SK-N-SH (cell line): Measurements from ENCODE around the gene MEIOC. TPM values are rescaled to one million over a fixed set of nuclear protein-coding genes. Genes with fewer than 3 reads are reported as not detected.

ENCODE experiments used
- CTCF ChIA-PET: fragments of 300-600, 350-600 bp; formaldehyde crosslinking; extraction: SDS; loops from one replicate; lab custom pipeline; 2021; lab: Yijun Ruan, JAX
- POLR2A ChIA-PET: fragments of 350-600 bp; sonication (Branson Sonifier 250); formaldehyde crosslinking; extraction: SDS; loops from one replicate; lab custom pipeline; 2020; ENCODE audit warnings: antibody characterized with exemption, inconsistent platforms; lab: Yijun Ruan, JAX
- DNase-seq: peaks from one replicate; pipeline ENCODE4 v3.0.0; 2012
- H2AFZ ChIP-seq: fragments of 200-600 bp; sonication (generic); 2 replicates; pipeline ENCODE4 v1.8.1; 2016; ENCODE audit warnings: antibody characterized with exemption, mild to moderate bottlenecking, low read depth
- H3F3A ChIP-seq: fragments of 200-600 bp; sonication (generic); replicated peaks from 2 replicates; pipeline ENCODE3; 2016; ENCODE audit warnings: antibody characterized with exemption, mild to moderate bottlenecking; ENCODE audit not compliant: insufficient read depth
- H3K27ac ChIP-seq, 2 experiments: fragments of 200-500 bp in 1 of 2; fragments of 200-600 bp in 1 of 2; sonication (Bioruptor generic) in 1 of 2; sonication (generic), shearing (Covaris generic) in 1 of 2; 2 replicates each; pipeline versions ENCODE4 v1.5.1 to v1.6.1; 2014 to 2016; ENCODE audit warnings: low read depth in 2 of 2, inconsistent platforms in 1 of 2, low read length in 1 of 2, mild to moderate bottlenecking in 1 of 2, mixed read lengths in 1 of 2
- H3K27me3 ChIP-seq: fragments of 200-600 bp; sonication (generic), shearing (Covaris generic); 2 replicates; pipeline ENCODE4 v1.6.1; 2016; ENCODE audit warnings: mixed run types; ENCODE audit not compliant: insufficient read depth
- H3K36me3 ChIP-seq, 2 experiments: fragments of 200-500 bp in 1 of 2; fragments of 200-600 bp in 1 of 2; sonication (Bioruptor generic) in 1 of 2; sonication (generic) in 1 of 2; replicated peaks in 1 of 2; 2 replicates each; pipeline versions ENCODE3 to v1.5.1; 2014 to 2016; ENCODE audit warnings: low read length in 1 of 2, mild to moderate bottlenecking in 1 of 2; ENCODE audit not compliant: insufficient read depth in 2 of 2, control insufficient read depth in 1 of 2
- H3K4me1 ChIP-seq, 2 experiments: fragments of 200-500 bp in 1 of 2; fragments of 200-600 bp in 1 of 2; sonication (Bioruptor generic) in 1 of 2; sonication (generic), shearing (Covaris generic) in 1 of 2; 2 replicates each; pipeline versions ENCODE4 v1.5.1 to v1.6.1; 2014 to 2016; ENCODE audit warnings: low read depth in 1 of 2, low read length in 1 of 2, mixed run types in 1 of 2; ENCODE audit not compliant: insufficient read depth in 2 of 2, control insufficient read depth in 1 of 2
- H3K4me2 ChIP-seq: fragments of 200-600 bp; sonication (generic), shearing (Covaris generic); 2 replicates; pipeline ENCODE4 v1.6.1; 2017; ENCODE audit warnings: mixed run types
- H3K4me3 ChIP-seq, 2 experiments: fragments of 200-500 bp in 1 of 2; fragments of 200-600 bp in 1 of 2; sonication (Bioruptor generic) in 1 of 2; sonication (generic), shearing (Covaris generic) in 1 of 2; 2 replicates each; pipeline versions ENCODE4 v1.5.1 to v1.8.1; 2014 to 2016; ENCODE audit warnings: low read depth in 2 of 2, inconsistent platforms in 1 of 2, low read length in 1 of 2, mild to moderate bottlenecking in 1 of 2, mixed read lengths in 1 of 2, moderate library complexity in 1 of 2
- H3K79me2 ChIP-seq: fragments of 200-600 bp; sonication (generic); 2 replicates; pipeline ENCODE4 v1.8.1; 2017; ENCODE audit warnings: mild to moderate bottlenecking; ENCODE audit not compliant: insufficient read depth
- H3K9ac ChIP-seq: fragments of 200-600 bp; sonication (generic); 2 replicates; pipeline ENCODE4 v1.6.1; 2017; ENCODE audit warnings: mixed run types
- H3K9me2 ChIP-seq: fragments of 200-600 bp; sonication (generic); 2 replicates; pipeline ENCODE4 v1.6.1; 2017; ENCODE audit warnings: mixed run types
- H3K9me3 ChIP-seq: fragments of 200-600 bp; sonication (generic); 2 replicates; pipeline ENCODE4 v1.6.1; 2017; ENCODE audit warnings: mixed run types, mild to moderate bottlenecking, moderate library complexity
- H4K20me1 ChIP-seq: fragments of 200-600 bp; sonication (generic); 2 replicates; pipeline ENCODE4 v1.6.1; 2017; ENCODE audit warnings: mild to moderate bottlenecking, mixed run types; ENCODE audit not compliant: insufficient read depth
- CHD2 ChIP-seq: fragments of 150-350 bp; IDR thresholded peaks from 2 replicates; pipeline ENCODE4 v1.6.1; 2018; ENCODE audit warnings: low read length; ENCODE audit not compliant: partially characterized antibody
- ELF1 ChIP-seq: IDR thresholded peaks from 2 replicates; pipeline ENCODE4 v1.4.0; 2012
- EP300 ChIP-seq, 2 experiments: IDR thresholded peaks; 2 replicates each; pipeline versions ENCODE4 v1.4.0 to v1.6.1; 2012; ENCODE audit warnings: borderline replicate concordance in 1 of 2, low read depth in 1 of 2, low read length in 1 of 2
- FOSL2 ChIP-seq: IDR thresholded peaks from 2 replicates; pipeline ENCODE4 v1.4.0; 2012; ENCODE audit warnings: low read depth, mild to moderate bottlenecking, moderate library complexity, borderline replicate concordance
- FOXJ3 ChIP-seq: sonication (generic); formaldehyde crosslinking; IDR thresholded peaks from 2 replicates; pipeline ENCODE4 v1.5.1; 2020; ENCODE audit warnings: mild to moderate bottlenecking, missing genetic modification reagents
- FOXM1 ChIP-seq: IDR thresholded peaks from 2 replicates; pipeline ENCODE4 v1.4.0; 2012; ENCODE audit warnings: low read depth, mild to moderate bottlenecking
- GABPA ChIP-seq: IDR thresholded peaks from 2 replicates; pipeline ENCODE4 v1.4.0; 2012; ENCODE audit warnings: low read depth, mild to moderate bottlenecking
- GATA2 ChIP-seq: sonication (generic); formaldehyde crosslinking; IDR thresholded peaks from 2 replicates; pipeline ENCODE4 v1.5.0; 2020; ENCODE audit warnings: mild to moderate bottlenecking, missing genetic modification reagents
- JUND ChIP-seq: IDR thresholded peaks from 2 replicates; pipeline ENCODE4 v1.4.0; 2012
- MEF2A ChIP-seq: IDR thresholded peaks from 2 replicates; pipeline ENCODE4 v1.4.0; 2012; ENCODE audit warnings: low read depth, borderline replicate concordance
- MXI1 ChIP-seq: IDR thresholded peaks from 2 replicates; pipeline ENCODE4 v1.6.1; 2012; ENCODE audit warnings: mild to moderate bottlenecking, low read depth, low read length, improper control_type of control experiment
- NFIC ChIP-seq: IDR thresholded peaks from 2 replicates; pipeline ENCODE4 v1.4.0; 2012; ENCODE audit warnings: borderline replicate concordance
- NRF1 ChIP-seq: IDR thresholded peaks from 2 replicates; pipeline ENCODE4 v1.6.1; 2012; ENCODE audit warnings: low read depth, mild to moderate bottlenecking, low read length
- POLR2AphosphoS5 ChIP-seq: IDR thresholded peaks from 2 replicates; pipeline ENCODE4 v1.6.1; 2012; ENCODE audit warnings: low read depth, low read length
- RAD21 ChIP-seq: IDR thresholded peaks from 2 replicates; pipeline ENCODE4 v1.6.1; 2012; ENCODE audit warnings: mild to moderate bottlenecking, low read length
- RCOR1 ChIP-seq: fragments of 150-350 bp; IDR thresholded peaks from 2 replicates; pipeline ENCODE4 v1.6.1; 2017; ENCODE audit warnings: antibody characterized with exemption, low read length
- RFX5 ChIP-seq: IDR thresholded peaks from 2 replicates; pipeline ENCODE4 v1.6.1; 2012; ENCODE audit warnings: mild to moderate bottlenecking, improper control_type of control experiment, low read length
- RXRA ChIP-seq: IDR thresholded peaks from 2 replicates; pipeline ENCODE4 v1.4.0; 2012; ENCODE audit warnings: low read depth, mild to moderate bottlenecking, borderline replicate concordance
- SIN3A ChIP-seq: IDR thresholded peaks from 2 replicates; pipeline ENCODE4 v1.6.1; 2012; ENCODE audit warnings: low read depth, mild to moderate bottlenecking, low read length, moderate library complexity, borderline replicate concordance
- SMC3 ChIP-seq: IDR thresholded peaks from 2 replicates; pipeline ENCODE4 v1.6.1; 2012; ENCODE audit warnings: low read depth, low read length, improper control_type of control experiment
- TAF1 ChIP-seq: IDR thresholded peaks from 2 replicates; pipeline ENCODE4 v1.6.1; 2012; ENCODE audit warnings: low read depth, mild to moderate bottlenecking, low read length, moderate library complexity, borderline replicate concordance
- TCF12 ChIP-seq: IDR thresholded peaks from 2 replicates; pipeline ENCODE4 v1.4.0; 2012
- TEAD4 ChIP-seq: IDR thresholded peaks from 2 replicates; pipeline ENCODE4 v1.4.0; 2012; ENCODE audit warnings: mild to moderate bottlenecking, borderline replicate concordance; ENCODE audit not compliant: insufficient read depth
- YY1 ChIP-seq: IDR thresholded peaks from 2 replicates; pipeline ENCODE4 v1.4.0; 2012; ENCODE audit warnings: low read depth, mild to moderate bottlenecking
- WGBS: methylation state at CpG from one replicate; pipeline ENCODE4 v1.1.6; 2017; ENCODE audit warnings: low lambda C conversion rate; 5-methylcytosine and 5-hydroxymethylcytosine counted together
- polyA plus RNA-seq, 3 experiments: library from polyadenylated mRNA; depleted of rRNA; stranded (reverse); fragments of >200 nt; gene quantifications; 2 replicates each; pipeline ENCODE4 v1.2.3, GENCODE V29; 2012
- TF ChIP-seq, protein P1 (sequence below): fragments of 150-350 bp; IDR thresholded peaks from 2 replicates; pipeline ENCODE4 v1.6.1; 2017; ENCODE audit warnings: antibody characterized with exemption, low read length, low read depth, borderline replicate concordance
- TF ChIP-seq, protein P2 (sequence below): fragments of 150-350 bp; IDR thresholded peaks from 2 replicates; pipeline ENCODE4 v1.6.1; 2016; ENCODE audit warnings: mild to moderate bottlenecking, low read depth, low read length
- TF ChIP-seq, protein P3 (sequence below): IDR thresholded peaks from 2 replicates; pipeline ENCODE4 v1.4.0; 2012; ENCODE audit warnings: low read depth, borderline replicate concordance
- TF ChIP-seq, protein P4 (sequence below): IDR thresholded peaks from 2 replicates; pipeline ENCODE4; 2012
- TF ChIP-seq, protein P5 (sequence below): IDR thresholded peaks from 2 replicates; pipeline ENCODE4 v1.4.0; 2012; ENCODE audit warnings: low read depth
- TF ChIP-seq, protein P6 (sequence below): IDR thresholded peaks from 2 replicates; pipeline ENCODE4 v1.4.0; 2012; ENCODE audit warnings: low read depth, borderline replicate concordance

Gene MEIOC
- polyA plus RNA-seq, 1 of the 3 experiments (the other 2 are of a cell fraction): 1.3 TPM

DNA sequence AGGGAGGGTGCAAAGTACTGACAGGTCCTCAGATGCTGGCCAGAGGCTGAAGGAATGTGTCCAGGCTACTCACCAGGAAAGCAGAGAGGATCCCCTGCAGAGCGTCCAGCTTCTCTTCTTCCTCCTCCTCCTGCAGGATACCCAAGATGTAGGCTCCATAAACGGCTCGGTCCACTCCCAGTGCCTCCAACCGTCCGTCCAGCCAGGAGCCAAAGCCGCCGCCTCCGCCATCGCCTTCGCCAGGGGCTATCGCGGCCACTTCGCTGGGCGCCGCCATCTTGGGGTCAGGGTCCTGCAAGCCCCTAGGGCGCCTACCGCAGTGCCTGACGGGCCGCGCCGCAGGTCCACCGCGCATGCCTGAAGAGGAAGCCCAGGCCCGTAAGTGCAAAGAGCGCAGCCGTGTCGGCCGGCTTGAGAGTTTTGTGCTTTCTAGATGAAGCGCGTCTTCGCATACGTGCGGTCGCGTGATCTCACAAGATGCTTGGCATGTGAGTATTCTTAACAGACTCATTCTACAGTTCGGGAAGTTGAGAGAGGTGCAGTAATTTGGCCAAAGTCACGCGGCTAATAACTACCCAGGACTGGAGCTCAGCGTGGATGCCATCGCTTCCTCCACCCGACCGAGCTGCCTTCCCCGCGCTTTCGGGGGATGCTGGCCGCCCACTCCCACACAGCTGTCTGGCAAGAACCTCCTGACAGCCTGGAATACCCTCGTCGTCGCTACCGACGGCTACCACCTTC lies 33.4 kb downstream of the MEIOC start, which contains the start of gene CCDC43:
TSS of gene CCDC43 (minus strand) at position 300 of the 741 bp plus-strand sequence. CDS start at position 277, 23 bp downstream.
- no peaks in the 10 kb centered on the region for H4K20me1 ChIP-seq
- DNase-seq: peak; percentile 96
- no peaks in the 10 kb centered on the region for H3K9me3 ChIP-seq
- no peaks in the 10 kb centered on the region for H3K27me3 ChIP-seq
- H3K79me2 ChIP-seq: peaks cover 37% of the 10 kb centered on the region
- H3K27ac ChIP-seq: peak within 1 kb of the TSS; percentile 78 to 87
- ChIA-PET POLR2A (interaction anchor here (0.6 kb wide), 1 partner anchor 503 kb away, joined by 3 read pairs; the partner anchor contains the start of gene TMUB2), CTCF (no interaction called here)
- peaks cover 0 to 7% of the 10 kb centered on the region in 2 experiments; a peak in 1 of 4 replicates for H3K4me1 ChIP-seq
- peaks cover 7% of the 10 kb centered on the region for H3F3A ChIP-seq
- peaks cover 0 to 4% of the 10 kb centered on the region in 2 experiments for H3K36me3 ChIP-seq
- H3K4me3 ChIP-seq: peak within 1 kb of the TSS; percentile 78 to 84
- H2AFZ ChIP-seq: peak within 1 kb of the TSS; percentile 94
- under 1% methylated on average over 28 of the region's 51 CpGs for WGBS
- peak within 1 kb of the TSS; percentile 92 for H3K4me2 ChIP-seq
- peak within 1 kb of the TSS; percentile 85 for H3K9ac ChIP-seq
- H3K9me2 ChIP-seq: no peaks in the 10 kb centered on the region
- TF ChIP-seq, protein P1, sequence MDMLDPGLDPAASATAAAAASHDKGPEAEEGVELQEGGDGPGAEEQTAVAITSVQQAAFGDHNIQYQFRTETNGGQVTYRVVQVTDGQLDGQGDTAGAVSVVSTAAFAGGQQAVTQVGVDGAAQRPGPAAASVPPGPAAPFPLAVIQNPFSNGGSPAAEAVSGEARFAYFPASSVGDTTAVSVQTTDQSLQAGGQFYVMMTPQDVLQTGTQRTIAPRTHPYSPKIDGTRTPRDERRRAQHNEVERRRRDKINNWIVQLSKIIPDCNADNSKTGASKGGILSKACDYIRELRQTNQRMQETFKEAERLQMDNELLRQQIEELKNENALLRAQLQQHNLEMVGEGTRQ: no peak
- TF ChIP-seq MXI1 (peak; percentile 58), FOXJ3 (CRISPR knock-in tag) (no peak), ELF1 (no peak), POLR2AphosphoS5 (peak; percentile 94), RAD21 (no peak), TEAD4 (no peak), GABPA (no peak), TCF12 (peak; percentile 14; the same call in 1 of the 2 replicates), EP300 (IDR thresholded peaks at IDR 0.05; ENCODE audit: borderline replicate concordance in 1 of 2, low read depth in 1 of 2, low read length in 1 of 2) (no peak), MEF2A (no peak), NRF1 (peak; percentile 81), NFIC (no peak), TAF1 (peak; percentile 96), RFX5 (no peak), CHD2 (peak; percentile 45), RXRA (no peak), YY1 (peak; percentile 99), JUND (no peak), SIN3A (0 out of 2 replicates have a peak, but pooled peaks have one; percentile 34), GATA2 (CRISPR knock-in tag) (no peak), FOXM1 (no peak), RCOR1 (no peak), SMC3 (no peak), FOSL2 (no peak)
- TF ChIP-seq, protein P2, sequence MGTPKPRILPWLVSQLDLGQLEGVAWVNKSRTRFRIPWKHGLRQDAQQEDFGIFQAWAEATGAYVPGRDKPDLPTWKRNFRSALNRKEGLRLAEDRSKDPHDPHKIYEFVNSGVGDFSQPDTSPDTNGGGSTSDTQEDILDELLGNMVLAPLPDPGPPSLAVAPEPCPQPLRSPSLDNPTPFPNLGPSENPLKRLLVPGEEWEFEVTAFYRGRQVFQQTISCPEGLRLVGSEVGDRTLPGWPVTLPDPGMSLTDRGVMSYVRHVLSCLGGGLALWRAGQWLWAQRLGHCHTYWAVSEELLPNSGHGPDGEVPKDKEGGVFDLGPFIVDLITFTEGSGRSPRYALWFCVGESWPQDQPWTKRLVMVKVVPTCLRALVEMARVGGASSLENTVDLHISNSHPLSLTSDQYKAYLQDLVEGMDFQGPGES: no peak
- TF ChIP-seq, protein P3, sequence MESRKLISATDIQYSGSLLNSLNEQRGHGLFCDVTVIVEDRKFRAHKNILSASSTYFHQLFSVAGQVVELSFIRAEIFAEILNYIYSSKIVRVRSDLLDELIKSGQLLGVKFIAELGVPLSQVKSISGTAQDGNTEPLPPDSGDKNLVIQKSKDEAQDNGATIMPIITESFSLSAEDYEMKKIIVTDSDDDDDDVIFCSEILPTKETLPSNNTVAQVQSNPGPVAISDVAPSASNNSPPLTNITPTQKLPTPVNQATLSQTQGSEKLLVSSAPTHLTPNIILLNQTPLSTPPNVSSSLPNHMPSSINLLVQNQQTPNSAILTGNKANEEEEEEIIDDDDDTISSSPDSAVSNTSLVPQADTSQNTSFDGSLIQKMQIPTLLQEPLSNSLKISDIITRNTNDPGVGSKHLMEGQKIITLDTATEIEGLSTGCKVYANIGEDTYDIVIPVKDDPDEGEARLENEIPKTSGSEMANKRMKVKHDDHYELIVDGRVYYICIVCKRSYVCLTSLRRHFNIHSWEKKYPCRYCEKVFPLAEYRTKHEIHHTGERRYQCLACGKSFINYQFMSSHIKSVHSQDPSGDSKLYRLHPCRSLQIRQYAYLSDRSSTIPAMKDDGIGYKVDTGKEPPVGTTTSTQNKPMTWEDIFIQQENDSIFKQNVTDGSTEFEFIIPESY: no peak
- TF ChIP-seq, protein P4, sequence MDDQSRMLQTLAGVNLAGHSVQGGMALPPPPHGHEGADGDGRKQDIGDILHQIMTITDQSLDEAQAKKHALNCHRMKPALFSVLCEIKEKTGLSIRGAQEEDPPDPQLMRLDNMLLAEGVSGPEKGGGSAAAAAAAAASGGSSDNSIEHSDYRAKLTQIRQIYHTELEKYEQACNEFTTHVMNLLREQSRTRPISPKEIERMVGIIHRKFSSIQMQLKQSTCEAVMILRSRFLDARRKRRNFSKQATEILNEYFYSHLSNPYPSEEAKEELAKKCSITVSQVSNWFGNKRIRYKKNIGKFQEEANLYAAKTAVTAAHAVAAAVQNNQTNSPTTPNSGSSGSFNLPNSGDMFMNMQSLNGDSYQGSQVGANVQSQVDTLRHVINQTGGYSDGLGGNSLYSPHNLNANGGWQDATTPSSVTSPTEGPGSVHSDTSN: no peak
- TF ChIP-seq, protein P5, sequence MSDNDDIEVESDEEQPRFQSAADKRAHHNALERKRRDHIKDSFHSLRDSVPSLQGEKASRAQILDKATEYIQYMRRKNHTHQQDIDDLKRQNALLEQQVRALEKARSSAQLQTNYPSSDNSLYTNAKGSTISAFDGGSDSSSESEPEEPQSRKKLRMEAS: peak; percentile 91
- TF ChIP-seq, protein P6, sequence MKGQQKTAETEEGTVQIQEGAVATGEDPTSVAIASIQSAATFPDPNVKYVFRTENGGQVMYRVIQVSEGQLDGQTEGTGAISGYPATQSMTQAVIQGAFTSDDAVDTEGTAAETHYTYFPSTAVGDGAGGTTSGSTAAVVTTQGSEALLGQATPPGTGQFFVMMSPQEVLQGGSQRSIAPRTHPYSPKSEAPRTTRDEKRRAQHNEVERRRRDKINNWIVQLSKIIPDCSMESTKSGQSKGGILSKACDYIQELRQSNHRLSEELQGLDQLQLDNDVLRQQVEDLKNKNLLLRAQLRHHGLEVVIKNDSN: peak; percentile 47; the same call in 1 of the 2 replicates
